MCF 10A (cell line): ENCODE data around the gene CATSPERB. TPM values are rescaled to one million over a fixed set of nuclear protein-coding genes. Genes with fewer than 3 reads are reported as not detected.

Source experiments
- BruUV-seq: library from RNA; stranded (reverse); fragments of 400-500 nt; replicated peaks from 2 replicates; lab custom pipeline; 2021; lab: Mats Ljungman, UMichigan
- CTCF ChIA-PET: fragments of 300-600 bp; sonication (Branson Sonifier 250); formaldehyde crosslinking; extraction: SDS; loops from one replicate; lab custom pipeline; 2021; ENCODE audit warnings: antibody characterized with exemption, inconsistent platforms; lab: Yijun Ruan, JAX
- POLR2A ChIA-PET: fragments of 300-600, 350-650 bp; sonication (Branson Sonifier 250); formaldehyde crosslinking; extraction: SDS; loops from one replicate; lab custom pipeline; 2020; ENCODE audit warnings: antibody characterized with exemption, inconsistent platforms; lab: Yijun Ruan, JAX
- DNase-seq: peaks from one replicate; pipeline ENCODE4 v3.0.0-alpha.2; 2018; ENCODE audit not compliant: unreplicated experiment
- H3K27ac Mint-ChIP-seq: one replicate; pipeline ENCODE4 v1.8.0; 2022; ENCODE audit warnings: mild to moderate bottlenecking, low read depth, mixed read lengths; ENCODE audit not compliant: unreplicated experiment
- H3K27me3 Mint-ChIP-seq: one replicate; pipeline ENCODE4 v1.8.0; 2022; ENCODE audit warnings: mixed read lengths; ENCODE audit not compliant: insufficient read depth, unreplicated experiment
- H3K36me3 Mint-ChIP-seq: one replicate; pipeline ENCODE4 v1.8.0; 2022; ENCODE audit warnings: mild to moderate bottlenecking, moderate library complexity, mixed read lengths; ENCODE audit not compliant: insufficient read depth, unreplicated experiment
- H3K4me1 Mint-ChIP-seq: one replicate; pipeline ENCODE4 v1.8.0; 2022; ENCODE audit warnings: mixed read lengths; ENCODE audit not compliant: insufficient read depth, unreplicated experiment
- H3K4me3 Mint-ChIP-seq: one replicate; pipeline ENCODE4 v1.8.0; 2022; ENCODE audit warnings: mild to moderate bottlenecking, moderate library complexity, mixed read lengths; ENCODE audit not compliant: unreplicated experiment
- H3K9me3 Mint-ChIP-seq: one replicate; pipeline ENCODE4 v1.8.0; 2022; ENCODE audit warnings: mixed read lengths; ENCODE audit not compliant: unreplicated experiment
- intact Hi-C: fragments of 100-400 bp; cut with micrococcal nuclease; formaldehyde crosslinking; loops from 2 replicates; pipeline ENCODE4 v1.14.1; 2022
- total RNA-seq: library from RNA; stranded (reverse); gene quantifications from 2 replicates; pipeline ENCODE4 v1.2.3, GENCODE V29; 2022
- TF ChIP-seq, protein P1 (sequence below): fragments of 200-600 bp; IDR thresholded peaks from one replicate; pipeline ENCODE4 v1.8.0; 2022; ENCODE audit warnings: antibody characterized with exemption, mild to moderate bottlenecking; ENCODE audit not compliant: unreplicated experiment

CATSPERB gene
- total RNA-seq, 1 experiment from 2014 or later = 1.1 TPM

GRCh38 chr14:91722386-91722785, 9.5 kb downstream of the CATSPERB start:
- POLR2A ChIA-PET = interaction anchor here (1.5 kb wide), 1 partner anchor 9 kb away, joined by 3 read pairs; the partner anchor contains the start of gene CATSPERB
- intact Hi-C loops = no loop called here
- no peaks in the 10 kb centered on the region for H3K27me3 Mint-ChIP-seq

GRCh38 chr14:91719839-91720238, 12.0 kb downstream of the CATSPERB start:
- H3K36me3 Mint-ChIP-seq = no peaks in the 10 kb centered on the region
- TF ChIP-seq, protein P1, sequence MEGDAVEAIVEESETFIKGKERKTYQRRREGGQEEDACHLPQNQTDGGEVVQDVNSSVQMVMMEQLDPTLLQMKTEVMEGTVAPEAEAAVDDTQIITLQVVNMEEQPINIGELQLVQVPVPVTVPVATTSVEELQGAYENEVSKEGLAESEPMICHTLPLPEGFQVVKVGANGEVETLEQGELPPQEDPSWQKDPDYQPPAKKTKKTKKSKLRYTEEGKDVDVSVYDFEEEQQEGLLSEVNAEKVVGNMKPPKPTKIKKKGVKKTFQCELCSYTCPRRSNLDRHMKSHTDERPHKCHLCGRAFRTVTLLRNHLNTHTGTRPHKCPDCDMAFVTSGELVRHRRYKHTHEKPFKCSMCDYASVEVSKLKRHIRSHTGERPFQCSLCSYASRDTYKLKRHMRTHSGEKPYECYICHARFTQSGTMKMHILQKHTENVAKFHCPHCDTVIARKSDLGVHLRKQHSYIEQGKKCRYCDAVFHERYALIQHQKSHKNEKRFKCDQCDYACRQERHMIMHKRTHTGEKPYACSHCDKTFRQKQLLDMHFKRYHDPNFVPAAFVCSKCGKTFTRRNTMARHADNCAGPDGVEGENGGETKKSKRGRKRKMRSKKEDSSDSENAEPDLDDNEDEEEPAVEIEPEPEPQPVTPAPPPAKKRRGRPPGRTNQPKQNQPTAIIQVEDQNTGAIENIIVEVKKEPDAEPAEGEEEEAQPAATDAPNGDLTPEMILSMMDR = no peak
- intact Hi-C loops = no loop called here
- no peaks in the 10 kb centered on the region for H3K4me1 Mint-ChIP-seq
- no TSS peak for BruUV-seq
- H3K9me3 Mint-ChIP-seq = no peaks in the 10 kb centered on the region
- POLR2A ChIA-PET = no interaction called here
- no peak overlapping the region for H3K4me3 Mint-ChIP-seq
- H3K27ac Mint-ChIP-seq = no peak overlapping the region
- CTCF ChIA-PET = no interaction called here
- DNase-seq = no peak
- H3K27me3 Mint-ChIP-seq = no peaks in the 10 kb centered on the region

More at GRCh38 chr14:91722386-91722785, 9.5 kb downstream of the CATSPERB start:
- Mint-ChIP-seq H3K36me3 (no peaks in the 10 kb centered on the region), H3K27ac (no peak overlapping the region), H3K9me3 (no peaks in the 10 kb centered on the region), H3K4me1 (peaks cover 10% of the 10 kb centered on the region), H3K4me3 (no peak overlapping the region)
- BruUV-seq = no TSS peak
- TF ChIP-seq, protein P1 = no peak
- CTCF ChIA-PET = no interaction called here
- no peak for DNase-seq

DNA sequence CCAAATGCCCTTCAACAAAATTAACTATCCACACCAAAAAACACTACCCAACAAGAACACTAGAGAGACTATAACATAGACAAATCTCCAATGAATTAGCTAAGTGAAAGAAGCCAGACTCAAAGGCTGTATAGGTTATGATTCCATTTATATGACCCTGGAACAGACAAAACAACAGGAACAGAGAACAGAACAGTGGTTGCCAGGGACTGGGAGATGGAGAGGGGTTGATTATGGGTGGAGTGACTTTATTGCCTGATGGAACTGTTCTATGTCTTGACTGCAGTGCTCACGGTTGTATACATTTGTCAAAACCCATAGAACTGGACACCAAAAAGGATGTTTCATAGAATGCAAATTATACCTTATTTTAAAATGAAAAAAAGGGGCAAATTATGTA, 14.9 kb downstream of the CATSPERB start:
- H3K4me1 Mint-ChIP-seq = no peaks in the 10 kb centered on the region
- ChIA-PET CTCF (no interaction called here), POLR2A (no interaction called here)
- intact Hi-C loops = no loop called here
- DNase-seq = no peak
- H3K4me3 Mint-ChIP-seq = no peak overlapping the region
- H3K9me3 Mint-ChIP-seq = no peaks in the 10 kb centered on the region
- H3K36me3 Mint-ChIP-seq = no peaks in the 10 kb centered on the region
- no peaks in the 10 kb centered on the region for H3K27me3 Mint-ChIP-seq
- H3K27ac Mint-ChIP-seq = no peak overlapping the region
- no TSS peak for BruUV-seq
- TF ChIP-seq, protein P1 = no peak

DNA sequence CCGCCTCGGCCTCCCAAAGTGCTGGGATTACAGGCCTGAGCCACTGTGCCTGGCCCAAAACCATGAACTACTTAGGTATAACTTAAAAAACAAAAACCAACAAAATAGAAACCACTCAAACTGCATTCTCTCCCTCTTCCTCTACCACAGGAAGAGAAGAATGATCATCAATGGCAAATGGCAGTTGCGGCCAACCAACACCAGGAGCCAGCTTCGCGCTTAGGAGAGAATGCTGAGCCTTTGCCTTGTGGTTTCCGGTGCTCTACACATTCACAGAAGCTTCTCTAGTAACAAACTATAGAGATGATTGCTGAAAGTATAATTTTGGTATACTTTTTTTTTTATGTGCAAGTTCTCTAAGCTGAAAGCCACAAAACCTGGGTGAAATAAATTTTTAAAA, 17.1 kb downstream of the CATSPERB start:
- Mint-ChIP-seq H3K9me3 (no peaks in the 10 kb centered on the region), H3K36me3 (no peaks in the 10 kb centered on the region), H3K4me3 (no peak overlapping the region), H3K4me1 (no peaks in the 10 kb centered on the region), H3K27me3 (no peaks in the 10 kb centered on the region), H3K27ac (no peak overlapping the region)
- DNase-seq = no peak
- ChIA-PET CTCF (interaction anchor here (0.5 to 0.6 kb wide), 2 partner anchors 66 to 262 kb away, joined by 3 read pairs; no protein-coding TSS in a partner anchor), POLR2A (no interaction called here)
- intact Hi-C loops = no loop called here
- no TSS peak for BruUV-seq
- TF ChIP-seq, protein P1 = no peak
